Caco-2 (cell line): Measurements from ENCODE around the gene DIAPH3. TPM values are rescaled to one million over a fixed set of nuclear protein-coding genes. Genes with fewer than 3 reads are reported as not detected.
A peak's percentile ranks its signal among the peaks of the same experiment; 100 is the strongest.

ENCODE experiments used
- BruUV-seq: library from RNA; stranded (reverse); fragments of 400-500 nt; replicated peaks from 2 replicates; lab custom pipeline; 2021; lab: Mats Ljungman, UMichigan
- CTCF ChIA-PET: fragments of 300-600 bp; sonication (Branson Sonifier 250); formaldehyde crosslinking; loops from one replicate; lab custom pipeline; 2022; ENCODE audit warnings: antibody characterized with exemption; lab: Charles Lee
- POLR2A ChIA-PET: fragments of 300-600 bp; sonication (Branson Sonifier 250); formaldehyde crosslinking; loops from one replicate; lab custom pipeline; 2022; ENCODE audit warnings: antibody characterized with exemption; lab: Charles Lee
- DNase-seq, 2 experiments: peaks; one replicate each; pipeline versions ENCODE4 v3.0.0 to v3.0.0-alpha.2; 2020 to 2022
- H3K27me3 ChIP-seq: replicated peaks from 2 replicates; pipeline ENCODE4 v1.6.0; 2011; ENCODE audit warnings: low read length; ENCODE audit not compliant: control insufficient read depth, insufficient read depth
- H3K36me3 ChIP-seq: 2 replicates; pipeline ENCODE4 v1.5.1; 2011; ENCODE audit warnings: low read length; ENCODE audit not compliant: control insufficient read depth, insufficient read depth
- H3K4me1 ChIP-seq: fragments of 250-450 bp; sonication (Bioruptor Pico); 2 replicates; pipeline ENCODE4 v1.5.1; 2020; ENCODE audit warnings: mild to moderate bottlenecking
- H3K4me3 ChIP-seq: 2 replicates; pipeline ENCODE4 v1.5.1; 2011; ENCODE audit warnings: low read depth, mild to moderate bottlenecking, control low read depth, low read length
- H3K9me3 ChIP-seq: fragments of 250-450 bp; sonication (Bioruptor Pico); 2 replicates; pipeline ENCODE4 v1.5.1; 2020; ENCODE audit warnings: mild to moderate bottlenecking, moderate library complexity
- H3K27ac Mint-ChIP-seq: one replicate; pipeline ENCODE4 v1.8.0; 2022; ENCODE audit warnings: mixed read lengths; ENCODE audit not compliant: unreplicated experiment
- H3K27me3 Mint-ChIP-seq: one replicate; pipeline ENCODE4 v1.8.0; 2022; ENCODE audit warnings: mixed read lengths; ENCODE audit not compliant: insufficient read depth, unreplicated experiment
- H3K36me3 Mint-ChIP-seq: one replicate; pipeline ENCODE4 v1.8.0; 2022; ENCODE audit warnings: mild to moderate bottlenecking, mixed read lengths; ENCODE audit not compliant: insufficient read depth, unreplicated experiment
- H3K4me1 Mint-ChIP-seq: one replicate; pipeline ENCODE4 v1.8.0; 2022; ENCODE audit warnings: low read depth, mixed read lengths; ENCODE audit not compliant: unreplicated experiment
- H3K4me3 Mint-ChIP-seq: one replicate; pipeline ENCODE4 v1.8.0; 2022; ENCODE audit warnings: mild to moderate bottlenecking, moderate library complexity, mixed read lengths; ENCODE audit not compliant: unreplicated experiment
- H3K9me3 Mint-ChIP-seq: one replicate; pipeline ENCODE4 v1.8.0; 2022; ENCODE audit warnings: mixed read lengths; ENCODE audit not compliant: unreplicated experiment
- CTCF ChIP-seq, 2 experiments: fragments of 200-600 bp in 1 of 2; IDR thresholded peaks; 1 replicate in 1 of 2; 2 replicates in 1 of 2; pipeline versions ENCODE4 v1.5.1 to v1.8.0; 2011 to 2022; ENCODE audit warnings: antibody characterized with exemption in 1 of 2, control low read depth in 1 of 2, inconsistent platforms in 1 of 2, low read depth in 1 of 2, low read length in 1 of 2, mild to moderate bottlenecking in 1 of 2, moderate library complexity in 1 of 2; ENCODE audit not compliant: insufficient read depth in 1 of 2, severe bottlenecking in 1 of 2, unreplicated experiment in 1 of 2
- intact Hi-C: fragments of 100-400 bp; cut with micrococcal nuclease; formaldehyde crosslinking; loops from one replicate; pipeline ENCODE4 v1.10.0; 2022; ENCODE audit not compliant: unreplicated experiment
- total RNA-seq: library from RNA; stranded (reverse); gene quantifications from 2 replicates; pipeline ENCODE4 v1.2.3, GENCODE V29; 2022

The DIAPH3 gene
- total RNA-seq, 1 experiment from 2014 or later, result 60.6 TPM

DNA sequence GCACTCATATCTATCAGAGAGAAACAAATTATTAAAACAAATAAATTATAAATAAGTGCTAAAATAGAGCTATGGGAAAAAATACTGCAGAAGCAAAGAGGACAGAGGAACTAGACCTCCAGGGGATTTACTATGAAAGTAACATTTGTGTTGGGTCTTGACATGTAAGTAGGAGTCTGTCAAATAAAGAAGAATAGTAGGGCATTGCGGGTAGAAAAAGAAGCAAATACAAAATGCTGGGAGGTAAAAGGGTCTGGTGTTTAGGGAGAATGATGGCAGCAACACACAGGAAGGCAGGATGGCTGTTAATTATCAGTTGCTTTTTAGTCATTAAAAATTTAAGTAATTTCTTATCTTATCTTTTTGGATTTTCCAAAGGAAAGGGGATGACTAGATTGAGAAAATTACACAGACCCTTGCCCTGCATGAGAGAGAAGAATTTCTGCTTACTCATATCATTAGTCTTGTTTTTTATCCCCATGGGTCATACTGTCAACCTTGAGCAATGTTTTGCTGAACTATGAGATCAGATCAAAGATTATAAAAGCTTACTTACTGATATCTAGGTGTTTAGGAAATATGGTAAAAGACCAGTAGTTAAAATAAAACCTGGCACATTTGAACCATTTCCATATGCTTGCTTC lies 472.7 kb downstream of the DIAPH3 start:
- no TSS peak for BruUV-seq
- Mint-ChIP-seq H3K27ac (peak overlapping the region; percentile 54), H3K4me3 (peak overlapping the region; percentile 29), H3K9me3 (no peaks in the 10 kb centered on the region), H3K27me3 (no peaks in the 10 kb centered on the region), H3K4me1 (peaks cover 45% of the 10 kb centered on the region), H3K36me3 (peaks cover 28% of the 10 kb centered on the region)
- CTCF ChIA-PET, result interaction anchor here (0.9 kb wide), 1 partner anchor 10 kb away, joined by 5 read pairs; no protein-coding TSS in a partner anchor
- intact Hi-C loops, result loop anchor here (1.0 to 10.0 kb wide), 10 partner anchors 10 to 704 kb away; partner anchors contain the start of gene TDRD3
- H3K27me3 ChIP-seq, result no peaks in the 10 kb centered on the region
- H3K36me3 ChIP-seq, result no peaks in the 10 kb centered on the region
- H3K4me3 ChIP-seq, result no peak overlapping the region
- no peaks in the 10 kb centered on the region for H3K9me3 ChIP-seq
- no peak for TF ChIP-seq CTCF (IDR thresholded peaks at IDR 0.05; ENCODE audit: insufficient read depth in 1 of 2, low read depth in 1 of 2, low read length in 1 of 2, severe bottlenecking in 1 of 2, unreplicated experiment in 1 of 2)
- H3K4me1 ChIP-seq, result peaks cover 94% of the 10 kb centered on the region
- DNase-seq, result peak in 1 of 2 experiments; percentile 70
- POLR2A ChIA-PET, result no interaction called here

- no peak for TF ChIP-seq CTCF (IDR thresholded peaks at IDR 0.05; ENCODE audit: insufficient read depth in 1 of 2, low read depth in 1 of 2, low read length in 1 of 2, severe bottlenecking in 1 of 2, unreplicated experiment in 1 of 2)
- no peaks in the 10 kb centered on the region for H3K27me3 ChIP-seq
- ChIA-PET CTCF (no interaction called here), POLR2A (no interaction called here)
- H3K4me1 ChIP-seq, result peaks cover 94% of the 10 kb centered on the region
- no peak for DNase-seq
- H3K9me3 ChIP-seq, result no peaks in the 10 kb centered on the region
- Mint-ChIP-seq H3K27me3 (no peaks in the 10 kb centered on the region), H3K4me1 (peaks cover 62% of the 10 kb centered on the region), H3K36me3 (peaks cover 28% of the 10 kb centered on the region), H3K9me3 (no peaks in the 10 kb centered on the region), H3K27ac (peak overlapping the region; percentile 25), H3K4me3 (no peak overlapping the region)
- no peak overlapping the region for H3K4me3 ChIP-seq
- intact Hi-C loops, result loop anchor here (10.0 kb wide), 1 partner anchor 746 kb away; no protein-coding TSS in a partner anchor
- no TSS peak for BruUV-seq
- no peaks in the 10 kb centered on the region for H3K36me3 ChIP-seq
These were observed 474.7 kb downstream of the DIAPH3 start for GRCh38 chr13:59689057-59689456.

- H3K36me3 ChIP-seq, result no peaks in the 10 kb centered on the region; the same call in 1 of the 2 replicates
- CTCF ChIA-PET, result no interaction called here
- DNase-seq, result no peak
- TF ChIP-seq CTCF (IDR thresholded peaks at IDR 0.05; ENCODE audit: insufficient read depth in 1 of 2, low read depth in 1 of 2, low read length in 1 of 2, severe bottlenecking in 1 of 2, unreplicated experiment in 1 of 2), result no peak
- H3K27ac Mint-ChIP-seq, result no peak overlapping the region
- no peaks in the 10 kb centered on the region for H3K9me3 Mint-ChIP-seq
- peaks cover 63% of the 10 kb centered on the region for H3K4me1 Mint-ChIP-seq
- H3K4me1 ChIP-seq, result peaks cover 93% of the 10 kb centered on the region
- H3K4me3 ChIP-seq, result no peak overlapping the region
- BruUV-seq, result TSS peak; percentile 21
- H3K9me3 ChIP-seq, result 0 out of 2 replicates have a peak, but pooled peaks cover 4% of the 10 kb centered on the region
- intact Hi-C loops, result loop anchor here (10.0 kb wide), 1 partner anchor 748 kb away; no protein-coding TSS in a partner anchor
- no peaks in the 10 kb centered on the region for H3K27me3 Mint-ChIP-seq
- H3K27me3 ChIP-seq, result no peaks in the 10 kb centered on the region
- POLR2A ChIA-PET, result no interaction called here
- H3K36me3 Mint-ChIP-seq, result peaks cover 19% of the 10 kb centered on the region
- H3K4me3 Mint-ChIP-seq, result no peak overlapping the region
These were observed 476.8 kb downstream of the DIAPH3 start for GRCh38 chr13:59686798-59687394.
